ENCODE data around the gene PCNX2.

DNA sequence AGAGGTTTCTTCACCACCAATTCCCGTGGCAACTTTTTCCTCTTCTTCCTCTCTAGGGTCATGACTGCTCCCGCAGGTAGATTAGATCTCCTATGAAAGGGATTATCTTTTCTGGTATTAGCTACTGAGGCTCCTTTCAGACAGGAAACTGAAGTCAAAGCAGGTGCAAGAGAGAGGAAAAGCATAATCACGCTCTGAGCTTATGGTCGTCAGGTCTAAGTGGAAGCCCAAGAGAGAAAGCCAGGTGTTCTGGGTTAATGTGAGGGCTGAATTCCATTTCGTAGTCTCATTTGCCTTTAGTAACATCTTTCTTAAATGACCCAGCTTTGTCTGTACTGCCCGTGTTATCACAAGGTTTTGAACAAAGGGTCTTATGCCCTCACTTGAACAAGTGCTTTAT, 23.7 kb upstream of the PCNX2 start:
- TF ChIP-seq, protein P1, sequence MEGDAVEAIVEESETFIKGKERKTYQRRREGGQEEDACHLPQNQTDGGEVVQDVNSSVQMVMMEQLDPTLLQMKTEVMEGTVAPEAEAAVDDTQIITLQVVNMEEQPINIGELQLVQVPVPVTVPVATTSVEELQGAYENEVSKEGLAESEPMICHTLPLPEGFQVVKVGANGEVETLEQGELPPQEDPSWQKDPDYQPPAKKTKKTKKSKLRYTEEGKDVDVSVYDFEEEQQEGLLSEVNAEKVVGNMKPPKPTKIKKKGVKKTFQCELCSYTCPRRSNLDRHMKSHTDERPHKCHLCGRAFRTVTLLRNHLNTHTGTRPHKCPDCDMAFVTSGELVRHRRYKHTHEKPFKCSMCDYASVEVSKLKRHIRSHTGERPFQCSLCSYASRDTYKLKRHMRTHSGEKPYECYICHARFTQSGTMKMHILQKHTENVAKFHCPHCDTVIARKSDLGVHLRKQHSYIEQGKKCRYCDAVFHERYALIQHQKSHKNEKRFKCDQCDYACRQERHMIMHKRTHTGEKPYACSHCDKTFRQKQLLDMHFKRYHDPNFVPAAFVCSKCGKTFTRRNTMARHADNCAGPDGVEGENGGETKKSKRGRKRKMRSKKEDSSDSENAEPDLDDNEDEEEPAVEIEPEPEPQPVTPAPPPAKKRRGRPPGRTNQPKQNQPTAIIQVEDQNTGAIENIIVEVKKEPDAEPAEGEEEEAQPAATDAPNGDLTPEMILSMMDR (IDR thresholded peaks at IDR 0.05; ENCODE audit: poor library complexity): no peak
- no peak for TF ChIP-seq EZH2 (IDR thresholded peaks at IDR 0.05; ENCODE audit: borderline replicate concordance)

Data from hepatocyte (in vitro differentiated cells).